ENCODE measurements around the gene GSG1L.

GSG1L gene

GRCh38 chr16:27789150-27789549 is 274.4 kb downstream of the GSG1L start:
- no peak for DNase-seq (ENCODE audit: low spot score)

GRCh38 chr16:27787665-27788064 is 275.8 kb downstream of the GSG1L start:
- no peak for DNase-seq (ENCODE audit: low spot score)

- no peak for DNase-seq (ENCODE audit: low spot score)
These were observed 276.4 kb downstream of the GSG1L start for GRCh38 chr16:27786923-27787625.

- DNase-seq (ENCODE audit: low spot score) = no peak
These were observed 277.1 kb downstream of the GSG1L start for GRCh38 chr16:27786221-27786922.

- DNase-seq (ENCODE audit: low spot score) = no peak
These were observed 278.2 kb downstream of the GSG1L start for GRCh38 chr16:27785307-27785678.

- DNase-seq (ENCODE audit: low spot score) = no peak
These were observed 278.9 kb downstream of the GSG1L start for GRCh38 chr16:27784351-27785306.

GRCh38 chr16:27781981-27782880 is 281.3 kb downstream of the GSG1L start:
- DNase-seq (ENCODE audit: low spot score) = no peak

GRCh38 chr16:27781195-27781524 is 282.4 kb downstream of the GSG1L start:
- no peak for DNase-seq (ENCODE audit: low spot score)

GRCh38 chr16:27780468-27781194 is 282.9 kb downstream of the GSG1L start:
- no peak for DNase-seq (ENCODE audit: low spot score)

- DNase-seq (ENCODE audit: low spot score) = peak; percentile 17
These were observed 283.8 kb downstream of the GSG1L start for GRCh38 chr16:27779641-27780164.

- no peak for DNase-seq (ENCODE audit: low spot score)
These were observed 284.5 kb downstream of the GSG1L start for GRCh38 chr16:27778926-27779570.

GRCh38 chr16:27778171-27778925 is 285.2 kb downstream of the GSG1L start:
- no peak for DNase-seq (ENCODE audit: low spot score)

- no peak for DNase-seq (ENCODE audit: low spot score)
These were observed 286.0 kb downstream of the GSG1L start for GRCh38 chr16:27777527-27777926.

- DNase-seq (ENCODE audit: low spot score) = no peak
These were observed 286.8 kb downstream of the GSG1L start for GRCh38 chr16:27776556-27777225.

GRCh38 chr16:27775254-27775653 is 288.3 kb downstream of the GSG1L start:
- DNase-seq (ENCODE audit: low spot score) = no peak

- no peak for DNase-seq (ENCODE audit: low spot score)
These were observed 288.7 kb downstream of the GSG1L start for GRCh38 chr16:27774779-27775178.

GRCh38 chr16:27773344-27773743 is 290.2 kb downstream of the GSG1L start:
- no peak for DNase-seq (ENCODE audit: low spot score)

- no peak for DNase-seq (ENCODE audit: low spot score)
These were observed 291.3 kb downstream of the GSG1L start for GRCh38 chr16:27772093-27772825.

All from NAMALWA (cell line).